Caco-2 (cell line): ENCODE results near the gene ZNF184. TPM values are rescaled to one million over a fixed set of nuclear protein-coding genes. Genes with fewer than 3 reads are reported as not detected.
"Not testable (repeated sequence)": the region's sequence is repeated elsewhere in the genome, so short reads cannot be mapped to it uniquely, and the experiment has no call there.

Source experiments
- BruUV-seq: library from RNA; stranded (reverse); fragments of 400-500 nt; replicated peaks from 2 replicates; lab custom pipeline; 2021; lab: Mats Ljungman, UMichigan
- CTCF ChIA-PET: fragments of 300-600 bp; sonication (Branson Sonifier 250); formaldehyde crosslinking; loops from one replicate; lab custom pipeline; 2022; ENCODE audit warnings: antibody characterized with exemption; lab: Charles Lee
- POLR2A ChIA-PET: fragments of 300-600 bp; sonication (Branson Sonifier 250); formaldehyde crosslinking; loops from one replicate; lab custom pipeline; 2022; ENCODE audit warnings: antibody characterized with exemption; lab: Charles Lee
- DNase-seq, 2 experiments: peaks; one replicate each; pipeline versions ENCODE4 v3.0.0 to v3.0.0-alpha.2; 2020 to 2022
- H3K27me3 ChIP-seq: replicated peaks from 2 replicates; pipeline ENCODE4 v1.6.0; 2011; ENCODE audit warnings: low read length; ENCODE audit not compliant: control insufficient read depth, insufficient read depth
- H3K36me3 ChIP-seq: 2 replicates; pipeline ENCODE4 v1.5.1; 2011; ENCODE audit warnings: low read length; ENCODE audit not compliant: control insufficient read depth, insufficient read depth
- H3K4me1 ChIP-seq: fragments of 250-450 bp; sonication (Bioruptor Pico); 2 replicates; pipeline ENCODE4 v1.5.1; 2020; ENCODE audit warnings: mild to moderate bottlenecking
- H3K4me3 ChIP-seq: 2 replicates; pipeline ENCODE4 v1.5.1; 2011; ENCODE audit warnings: low read depth, mild to moderate bottlenecking, control low read depth, low read length
- H3K9me3 ChIP-seq: fragments of 250-450 bp; sonication (Bioruptor Pico); 2 replicates; pipeline ENCODE4 v1.5.1; 2020; ENCODE audit warnings: mild to moderate bottlenecking, moderate library complexity
- H3K27ac Mint-ChIP-seq: one replicate; pipeline ENCODE4 v1.8.0; 2022; ENCODE audit warnings: mixed read lengths; ENCODE audit not compliant: unreplicated experiment
- H3K27me3 Mint-ChIP-seq: one replicate; pipeline ENCODE4 v1.8.0; 2022; ENCODE audit warnings: mixed read lengths; ENCODE audit not compliant: insufficient read depth, unreplicated experiment
- H3K36me3 Mint-ChIP-seq: one replicate; pipeline ENCODE4 v1.8.0; 2022; ENCODE audit warnings: mild to moderate bottlenecking, mixed read lengths; ENCODE audit not compliant: insufficient read depth, unreplicated experiment
- H3K4me1 Mint-ChIP-seq: one replicate; pipeline ENCODE4 v1.8.0; 2022; ENCODE audit warnings: low read depth, mixed read lengths; ENCODE audit not compliant: unreplicated experiment
- H3K4me3 Mint-ChIP-seq: one replicate; pipeline ENCODE4 v1.8.0; 2022; ENCODE audit warnings: mild to moderate bottlenecking, moderate library complexity, mixed read lengths; ENCODE audit not compliant: unreplicated experiment
- H3K9me3 Mint-ChIP-seq: one replicate; pipeline ENCODE4 v1.8.0; 2022; ENCODE audit warnings: mixed read lengths; ENCODE audit not compliant: unreplicated experiment
- intact Hi-C: fragments of 100-400 bp; cut with micrococcal nuclease; formaldehyde crosslinking; loops from one replicate; pipeline ENCODE4 v1.10.0; 2022; ENCODE audit not compliant: unreplicated experiment
- total RNA-seq: library from RNA; stranded (reverse); gene quantifications from 2 replicates; pipeline ENCODE4 v1.2.3, GENCODE V29; 2022
- TF ChIP-seq, protein P1 (sequence below), 2 experiments: fragments of 200-600 bp in 1 of 2; IDR thresholded peaks; 1 replicate in 1 of 2; 2 replicates in 1 of 2; pipeline versions ENCODE4 v1.5.1 to v1.8.0; 2011 to 2022; ENCODE audit warnings: antibody characterized with exemption in 1 of 2, control low read depth in 1 of 2, inconsistent platforms in 1 of 2, low read depth in 1 of 2, low read length in 1 of 2, mild to moderate bottlenecking in 1 of 2, moderate library complexity in 1 of 2; ENCODE audit not compliant: insufficient read depth in 1 of 2, severe bottlenecking in 1 of 2, unreplicated experiment in 1 of 2

The ZNF184 gene
- total RNA-seq, 1 experiment from 2014 or later = 3.9 TPM

DNA sequence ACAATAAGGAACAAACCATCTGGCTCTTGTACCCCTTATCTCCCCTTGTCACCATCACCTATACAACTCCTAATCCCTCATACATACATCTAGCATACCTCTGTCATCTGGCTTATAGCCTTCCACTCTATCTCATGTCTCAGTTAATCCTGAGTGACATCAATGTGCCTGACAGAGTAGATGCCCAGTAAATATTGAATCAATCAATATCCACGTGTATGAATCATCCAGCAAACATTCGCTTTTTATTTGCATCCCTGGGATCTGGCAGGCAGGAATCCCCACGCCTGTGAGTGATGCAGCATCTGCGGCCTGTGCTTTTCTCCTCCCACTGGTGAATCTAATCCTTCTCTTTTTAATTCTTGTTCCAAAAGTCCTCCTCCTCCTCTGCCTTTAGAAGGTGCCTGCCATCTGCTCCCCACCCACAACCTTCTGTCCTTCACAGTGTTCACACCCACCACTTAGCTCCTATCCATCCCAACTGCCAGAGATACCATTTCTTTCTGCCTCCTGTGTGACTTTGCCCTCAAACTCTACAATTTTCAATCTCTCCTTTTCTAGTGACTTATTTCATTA is 46.8 kb downstream of the ZNF184 start:
- no peak overlapping the region for H3K4me3 Mint-ChIP-seq
- H3K27me3 ChIP-seq = no peaks in the 10 kb centered on the region
- DNase-seq = no peak
- TF ChIP-seq, protein P1, sequence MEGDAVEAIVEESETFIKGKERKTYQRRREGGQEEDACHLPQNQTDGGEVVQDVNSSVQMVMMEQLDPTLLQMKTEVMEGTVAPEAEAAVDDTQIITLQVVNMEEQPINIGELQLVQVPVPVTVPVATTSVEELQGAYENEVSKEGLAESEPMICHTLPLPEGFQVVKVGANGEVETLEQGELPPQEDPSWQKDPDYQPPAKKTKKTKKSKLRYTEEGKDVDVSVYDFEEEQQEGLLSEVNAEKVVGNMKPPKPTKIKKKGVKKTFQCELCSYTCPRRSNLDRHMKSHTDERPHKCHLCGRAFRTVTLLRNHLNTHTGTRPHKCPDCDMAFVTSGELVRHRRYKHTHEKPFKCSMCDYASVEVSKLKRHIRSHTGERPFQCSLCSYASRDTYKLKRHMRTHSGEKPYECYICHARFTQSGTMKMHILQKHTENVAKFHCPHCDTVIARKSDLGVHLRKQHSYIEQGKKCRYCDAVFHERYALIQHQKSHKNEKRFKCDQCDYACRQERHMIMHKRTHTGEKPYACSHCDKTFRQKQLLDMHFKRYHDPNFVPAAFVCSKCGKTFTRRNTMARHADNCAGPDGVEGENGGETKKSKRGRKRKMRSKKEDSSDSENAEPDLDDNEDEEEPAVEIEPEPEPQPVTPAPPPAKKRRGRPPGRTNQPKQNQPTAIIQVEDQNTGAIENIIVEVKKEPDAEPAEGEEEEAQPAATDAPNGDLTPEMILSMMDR (IDR thresholded peaks at IDR 0.05; ENCODE audit: insufficient read depth in 1 of 2, low read depth in 1 of 2, low read length in 1 of 2, severe bottlenecking in 1 of 2, unreplicated experiment in 1 of 2) = no peak
- no peaks in the 10 kb centered on the region for H3K9me3 ChIP-seq
- H3K36me3 ChIP-seq = no peaks in the 10 kb centered on the region
- H3K27ac Mint-ChIP-seq = no peak overlapping the region
- no peaks in the 10 kb centered on the region for H3K36me3 Mint-ChIP-seq
- no TSS peak for BruUV-seq
- H3K27me3 Mint-ChIP-seq = no peaks in the 10 kb centered on the region
- H3K9me3 Mint-ChIP-seq = no peaks in the 10 kb centered on the region
- no peak overlapping the region for H3K4me3 ChIP-seq
- POLR2A ChIA-PET = no interaction called here
- intact Hi-C loops = no loop called here
- H3K4me1 ChIP-seq = no peaks in the 10 kb centered on the region
- H3K4me1 Mint-ChIP-seq = no peaks in the 10 kb centered on the region
- CTCF ChIA-PET = no interaction called here

DNA sequence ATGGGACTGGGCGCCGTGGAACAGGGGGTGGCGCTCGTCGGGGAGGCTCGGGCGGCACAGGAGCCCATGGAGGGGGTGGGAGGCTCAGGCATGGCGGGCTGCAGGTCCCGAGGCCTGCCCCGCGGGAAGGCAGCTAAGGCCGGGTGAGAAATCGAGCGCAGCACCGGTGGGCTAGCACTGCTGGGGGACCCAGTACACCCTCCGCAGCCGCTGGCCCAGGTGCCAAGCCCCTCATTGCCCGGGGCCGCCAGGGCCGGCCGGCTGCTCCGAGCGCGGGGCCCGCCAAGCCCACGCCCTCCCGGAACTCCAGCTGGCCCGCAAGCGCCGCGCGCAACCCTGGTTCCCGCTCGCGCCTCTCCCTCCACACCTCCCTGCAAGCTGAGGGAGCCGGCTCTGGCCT is 48.1 kb downstream of the ZNF184 start:
- H3K36me3 Mint-ChIP-seq, DNase-seq, H3K4me3 ChIP-seq, H3K9me3 Mint-ChIP-seq, H3K27me3 Mint-ChIP-seq, CTCF ChIA-PET, H3K36me3 ChIP-seq, intact Hi-C loops, H3K27ac Mint-ChIP-seq, H3K9me3 ChIP-seq, POLR2A ChIA-PET, H3K27me3 ChIP-seq, H3K4me3 Mint-ChIP-seq, H3K4me1 Mint-ChIP-seq, H3K4me1 ChIP-seq, BruUV-seq: not testable (repeated sequence)

DNA sequence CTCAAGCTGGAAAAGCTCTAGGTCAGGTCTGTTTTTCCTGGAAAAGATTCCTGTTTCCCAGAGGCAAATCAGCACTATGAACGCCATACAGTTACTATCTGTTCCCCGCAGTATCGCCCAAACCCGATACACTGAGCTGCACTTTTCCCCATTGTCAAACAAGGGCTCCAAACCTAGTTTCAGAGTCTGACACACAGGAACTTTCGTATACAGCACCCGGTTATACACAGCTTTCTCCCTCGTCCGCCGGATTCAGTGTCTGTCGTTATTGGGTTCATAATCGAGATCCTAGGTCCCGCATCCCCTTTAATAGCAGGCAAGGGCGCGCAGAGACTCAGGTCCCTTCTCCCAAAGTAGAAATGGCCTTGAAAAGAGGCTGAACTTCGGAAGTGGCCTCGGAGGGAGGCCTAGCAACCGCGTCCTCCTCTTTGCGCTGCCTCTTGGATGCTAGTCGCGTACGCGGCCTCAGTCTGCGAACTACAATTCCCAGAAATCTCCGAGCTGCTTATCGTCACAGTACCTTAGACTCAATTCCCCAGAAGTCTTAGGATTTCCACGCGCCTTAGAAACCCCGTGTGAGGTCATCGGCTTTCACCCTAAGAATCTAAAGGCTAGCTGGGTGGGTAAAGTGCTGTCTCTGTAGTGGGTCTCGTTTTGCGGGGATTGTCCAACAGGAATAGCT is 50.1 kb downstream of the ZNF184 start:
- H3K36me3 ChIP-seq = no peaks in the 10 kb centered on the region
- CTCF ChIA-PET = no interaction called here

More for the DNA sequence above, 50.1 kb downstream of the ZNF184 start:
- no peaks in the 10 kb centered on the region for H3K27me3 ChIP-seq
- no peaks in the 10 kb centered on the region for H3K4me1 ChIP-seq
- no peak for DNase-seq
- Mint-ChIP-seq H3K9me3 (no peaks in the 10 kb centered on the region), H3K4me3 (no peak overlapping the region), H3K27ac (no peak overlapping the region), H3K27me3 (no peaks in the 10 kb centered on the region), H3K36me3 (no peaks in the 10 kb centered on the region), H3K4me1 (no peaks in the 10 kb centered on the region)
- no peak overlapping the region for H3K4me3 ChIP-seq
- intact Hi-C loops = no loop called here
- TF ChIP-seq, protein P1 (IDR thresholded peaks at IDR 0.05; ENCODE audit: insufficient read depth in 1 of 2, low read depth in 1 of 2, low read length in 1 of 2, severe bottlenecking in 1 of 2, unreplicated experiment in 1 of 2) = no peak
- no peaks in the 10 kb centered on the region for H3K9me3 ChIP-seq
- POLR2A ChIA-PET = no interaction called here
- no TSS peak for BruUV-seq
